T-helper 2 cell (primary cell): Measurements from ENCODE around the gene RUNX2.

Experiments used
- DNase-seq, 5 experiments: peaks; one replicate each; pipeline versions ENCODE4 v3.0.0 to v3.0.0-alpha.2; 2012 to 2022

RUNX2 gene

GRCh38 chr6:45712076-45712475 lies 383.9 kb downstream of the RUNX2 start:
- DNase-seq, result no peak

- DNase-seq, result no peak
These were observed 384.7 kb downstream of the RUNX2 start for GRCh38 chr6:45712786-45713185.
